DND-41 (cell line): Measurements from ENCODE around the gene TOGARAM2.

Source experiments
- ATAC-seq: fragments of 200-7000 bp; cut with Tn5 transposase; 3 replicates; pipeline ENCODE4 v1.9.1; 2021; ENCODE audit warnings: low read depth; ENCODE audit not compliant: insufficient read depth
- DNase-seq: peaks from one replicate; pipeline ENCODE4 v3.0.0-alpha.2; 2020
- H2AFZ ChIP-seq: 2 replicates; pipeline ENCODE4 v1.6.0; 2012; ENCODE audit warnings: low read depth, low read length
- H3K27ac ChIP-seq: 2 replicates; pipeline ENCODE4 v1.5.1; 2012; ENCODE audit warnings: low read length, inconsistent platforms
- H3K27me3 ChIP-seq: fragments of 200-600 bp; sonication (generic); 2 replicates; pipeline ENCODE4 v1.6.0; 2012; ENCODE audit warnings: low read length, mild to moderate bottlenecking, inconsistent platforms; ENCODE audit not compliant: insufficient read depth, poor library complexity
- H3K36me3 ChIP-seq: 2 replicates; pipeline ENCODE4 v1.5.1; 2012; ENCODE audit warnings: low read length, inconsistent platforms; ENCODE audit not compliant: insufficient read depth
- H3K4me1 ChIP-seq: 2 replicates; pipeline ENCODE4 v1.5.1; 2012; ENCODE audit warnings: mild to moderate bottlenecking, low read length; ENCODE audit not compliant: insufficient read depth
- H3K4me2 ChIP-seq: 2 replicates; pipeline ENCODE4 v1.6.0; 2012; ENCODE audit warnings: mild to moderate bottlenecking, moderate library complexity, low read length, inconsistent platforms; ENCODE audit not compliant: insufficient read depth
- H3K4me3 ChIP-seq, 2 experiments: fragments of 200-600 bp in 1 of 2; shearing (Covaris generic) in 1 of 2; 2 replicates each; pipeline ENCODE4 v1.5.1; 2012 to 2016; ENCODE audit warnings: inconsistent platforms in 2 of 2, low read length in 2 of 2, mild to moderate bottlenecking in 2 of 2, low read depth in 1 of 2, moderate library complexity in 1 of 2
- H3K79me2 ChIP-seq: 2 replicates; pipeline ENCODE4 v1.6.0; 2012; ENCODE audit warnings: low read length, inconsistent platforms; ENCODE audit not compliant: insufficient read depth
- H3K9ac ChIP-seq: 2 replicates; pipeline ENCODE4 v1.6.0; 2012; ENCODE audit warnings: low read depth, mild to moderate bottlenecking, inconsistent platforms, low read length, moderate library complexity
- H3K9me3 ChIP-seq: 2 replicates; pipeline ENCODE4 v1.5.1; 2012; ENCODE audit warnings: low read length, moderate library complexity, mild to moderate bottlenecking, inconsistent platforms; ENCODE audit not compliant: insufficient read depth, severe bottlenecking
- H4K20me1 ChIP-seq: 2 replicates; pipeline ENCODE4 v1.6.0; 2012; ENCODE audit warnings: low read length; ENCODE audit not compliant: insufficient read depth
- EZH2 ChIP-seq: IDR thresholded peaks from 3 replicates; pipeline ENCODE4 v1.6.1; 2012; ENCODE audit warnings: borderline replicate concordance, low read depth, mild to moderate bottlenecking, moderate library complexity, low read length, inconsistent platforms; ENCODE audit not compliant: severe bottlenecking
- TF ChIP-seq, protein P1 (sequence below): IDR thresholded peaks from 2 replicates; pipeline ENCODE4 v1.5.1; 2012; ENCODE audit warnings: borderline replicate concordance, low read length, moderate library complexity, mild to moderate bottlenecking; ENCODE audit not compliant: poor library complexity, severe bottlenecking; ENCODE audit errors: extremely low read depth

The TOGARAM2 gene

DNA sequence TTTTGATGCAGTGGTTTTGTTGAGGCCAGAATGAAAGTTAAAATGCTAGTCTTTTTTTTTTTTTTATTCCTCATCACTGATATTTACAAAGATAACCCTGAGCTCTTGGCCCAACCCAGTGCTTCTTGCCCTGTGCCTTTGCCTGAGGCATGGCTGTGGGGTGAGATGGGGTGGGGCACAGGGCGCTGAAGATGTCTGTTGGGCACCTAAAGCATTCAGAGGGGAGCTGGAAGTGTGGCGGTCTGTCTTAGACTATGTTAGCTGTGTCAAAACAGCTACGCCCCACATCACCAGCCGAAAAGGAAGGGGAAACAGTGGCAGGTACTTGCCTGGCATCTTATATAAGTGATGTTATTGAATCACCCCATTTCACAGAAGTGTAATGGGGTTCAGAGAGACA, 20.7 kb downstream of the TOGARAM2 start:
- ATAC-seq = no peak
- no peak overlapping the region for H2AFZ ChIP-seq
- H3K36me3 ChIP-seq = no peaks in the 10 kb centered on the region
- H4K20me1 ChIP-seq = no peaks in the 10 kb centered on the region
- H3K9me3 ChIP-seq = peaks cover 5% of the 10 kb centered on the region
- TF ChIP-seq, protein P1, sequence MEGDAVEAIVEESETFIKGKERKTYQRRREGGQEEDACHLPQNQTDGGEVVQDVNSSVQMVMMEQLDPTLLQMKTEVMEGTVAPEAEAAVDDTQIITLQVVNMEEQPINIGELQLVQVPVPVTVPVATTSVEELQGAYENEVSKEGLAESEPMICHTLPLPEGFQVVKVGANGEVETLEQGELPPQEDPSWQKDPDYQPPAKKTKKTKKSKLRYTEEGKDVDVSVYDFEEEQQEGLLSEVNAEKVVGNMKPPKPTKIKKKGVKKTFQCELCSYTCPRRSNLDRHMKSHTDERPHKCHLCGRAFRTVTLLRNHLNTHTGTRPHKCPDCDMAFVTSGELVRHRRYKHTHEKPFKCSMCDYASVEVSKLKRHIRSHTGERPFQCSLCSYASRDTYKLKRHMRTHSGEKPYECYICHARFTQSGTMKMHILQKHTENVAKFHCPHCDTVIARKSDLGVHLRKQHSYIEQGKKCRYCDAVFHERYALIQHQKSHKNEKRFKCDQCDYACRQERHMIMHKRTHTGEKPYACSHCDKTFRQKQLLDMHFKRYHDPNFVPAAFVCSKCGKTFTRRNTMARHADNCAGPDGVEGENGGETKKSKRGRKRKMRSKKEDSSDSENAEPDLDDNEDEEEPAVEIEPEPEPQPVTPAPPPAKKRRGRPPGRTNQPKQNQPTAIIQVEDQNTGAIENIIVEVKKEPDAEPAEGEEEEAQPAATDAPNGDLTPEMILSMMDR = no peak
- no peak for TF ChIP-seq EZH2
- H3K4me3 ChIP-seq = no peak overlapping the region
- no peak overlapping the region for H3K9ac ChIP-seq
- no peaks in the 10 kb centered on the region for H3K79me2 ChIP-seq
- H3K27ac ChIP-seq = no peak overlapping the region
- no peak for DNase-seq
- peaks cover 4% of the 10 kb centered on the region; the same call in 1 of the 2 replicates for H3K4me1 ChIP-seq
- no peak overlapping the region for H3K4me2 ChIP-seq
- H3K27me3 ChIP-seq = no peaks in the 10 kb centered on the region

DNA sequence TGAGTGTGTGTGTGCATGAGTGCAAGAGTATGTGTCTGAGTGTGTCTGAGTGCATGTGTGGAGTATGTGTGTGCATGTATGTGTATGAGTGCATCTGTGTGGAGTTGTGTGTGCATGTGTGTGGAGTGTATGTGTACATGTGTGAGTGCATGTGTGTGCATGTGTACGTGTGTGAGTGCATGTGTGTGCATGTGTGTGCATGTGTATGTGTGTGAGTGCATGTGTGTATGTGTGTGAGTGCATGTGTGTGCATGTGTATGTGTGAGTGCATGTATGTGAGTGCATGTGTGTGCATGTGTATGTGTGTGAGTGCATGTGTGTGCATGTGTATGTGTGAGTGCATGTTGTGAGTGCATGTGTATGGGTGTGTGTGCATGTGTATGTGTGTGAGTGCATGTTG, 23.7 kb downstream of the TOGARAM2 start:
- Histone ChIP-seq H3K79me2 (no peaks in the 10 kb centered on the region), H4K20me1 (no peaks in the 10 kb centered on the region), H3K9ac (no peak overlapping the region), H2AFZ (no peak overlapping the region), H3K9me3 (peaks cover 5% of the 10 kb centered on the region), H3K4me3 (no peak overlapping the region), H3K36me3 (no peaks in the 10 kb centered on the region), H3K4me2 (no peak overlapping the region), H3K4me1 (peaks cover 4% of the 10 kb centered on the region; the same call in 1 of the 2 replicates), H3K27me3 (no peaks in the 10 kb centered on the region), H3K27ac (no peak overlapping the region)
- ATAC-seq (no peak), DNase-seq (no peak)
- no peak for TF ChIP-seq EZH2
- TF ChIP-seq, protein P1 = no peak

DNA sequence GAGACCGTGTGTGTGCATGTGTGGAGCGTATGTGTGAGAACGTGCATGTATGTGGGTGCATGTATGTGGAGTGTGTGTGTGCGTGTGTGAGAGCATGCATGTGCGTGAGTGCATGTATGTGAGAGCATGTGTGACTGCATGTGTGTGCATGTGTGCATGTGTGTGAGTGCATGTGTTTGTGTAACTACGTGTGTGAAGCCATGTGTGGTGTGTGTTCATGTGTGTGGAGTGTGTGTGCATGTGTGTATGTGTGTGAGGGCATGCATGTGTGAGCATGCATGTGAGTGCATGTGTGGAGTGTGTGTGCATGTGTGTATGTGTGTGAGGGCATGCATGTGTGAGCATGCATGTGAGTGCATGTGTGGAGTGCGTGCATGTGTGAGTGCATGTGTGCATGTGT, 24.2 kb downstream of the TOGARAM2 start:
- TF ChIP-seq, protein P1 = no peak
- no peak for TF ChIP-seq EZH2
- Histone ChIP-seq H3K36me3 (no peaks in the 10 kb centered on the region), H3K4me2 (no peak overlapping the region), H4K20me1 (no peaks in the 10 kb centered on the region), H3K79me2 (no peaks in the 10 kb centered on the region), H3K9ac (no peak overlapping the region), H3K4me1 (peaks cover 7% of the 10 kb centered on the region), H3K27me3 (no peaks in the 10 kb centered on the region), H3K4me3 (no peak overlapping the region), H3K27ac (no peak overlapping the region), H2AFZ (no peak overlapping the region), H3K9me3 (peaks cover 5% of the 10 kb centered on the region)
- DNase-seq = no peak
- no peak for ATAC-seq
